Retina (tissue), 1 donor: ENCODE data around the gene SLC25A2.
"Not testable (repeated sequence)": the region's sequence is repeated elsewhere in the genome, so short reads cannot be mapped to it uniquely, and the experiment has no call there.

ENCODE experiments used
- DNase-seq: peaks from one replicate; pipeline ENCODE4 v3.0.0-alpha.2; 2016

Gene SLC25A2

DNA sequence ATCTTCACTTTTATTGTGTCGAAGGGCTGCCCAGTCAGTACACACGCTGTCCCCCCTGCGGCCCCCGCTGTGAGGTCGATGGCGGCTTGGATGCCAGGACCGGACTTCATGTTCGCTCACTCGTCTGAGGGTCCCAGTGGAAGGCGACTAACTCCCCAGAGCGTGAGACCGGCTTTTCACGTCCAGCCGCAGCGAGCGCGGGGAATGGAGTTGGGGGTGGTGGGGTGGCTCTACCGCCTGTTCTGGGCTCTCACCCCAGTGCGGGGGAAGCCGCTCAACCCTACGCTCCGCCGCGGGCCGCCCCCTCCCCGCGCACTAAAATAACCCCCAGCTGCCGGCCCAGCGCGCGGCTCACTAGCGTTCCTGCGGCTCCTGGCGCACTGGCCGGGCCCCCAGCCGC is at the start of gene SLC25A2:
SLC25A2 (minus strand) TSS at position 294 of the 400 bp plus-strand sequence; CDS start at position 110, 184 bp downstream.
- no peak for DNase-seq

GRCh38 chr5:141351591-141351990 is 47.7 kb upstream of the SLC25A2 start:
- no peak for DNase-seq

DNA sequence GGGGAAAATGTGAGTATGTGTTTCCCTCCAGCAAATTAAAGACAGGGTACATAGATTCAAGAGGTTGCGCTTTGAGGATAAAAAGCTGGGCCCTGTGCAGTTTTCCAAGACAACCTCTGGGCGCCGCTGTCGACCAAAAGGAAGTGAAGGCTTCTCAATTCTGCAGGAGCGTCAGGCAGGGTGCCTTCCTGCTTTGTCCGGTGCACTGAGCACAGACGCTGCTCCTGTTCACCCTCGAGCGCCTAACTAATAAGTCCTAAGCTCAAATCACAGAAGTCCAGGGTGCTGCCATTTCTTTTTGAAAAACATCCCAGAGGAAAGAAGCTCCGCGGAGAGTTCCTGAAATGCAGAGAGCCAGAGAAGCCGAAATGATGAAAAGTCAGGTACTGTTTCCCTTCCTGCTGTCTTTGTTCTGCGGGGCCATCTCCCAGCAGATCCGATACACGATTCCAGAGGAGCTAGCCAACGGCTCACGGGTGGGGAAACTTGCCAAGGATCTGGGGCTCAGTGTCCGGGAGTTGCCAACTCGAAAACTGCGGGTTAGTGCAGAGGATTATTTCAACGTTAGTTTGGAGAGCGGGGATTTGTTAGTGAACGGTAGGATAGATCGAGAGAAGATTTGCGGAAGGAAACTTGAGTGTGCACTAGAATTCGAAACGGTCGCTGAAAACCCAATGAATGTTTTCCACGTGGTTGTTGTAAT is 46.2 kb upstream of the SLC25A2 start, which contains the start of gene PCDHGB1:
PCDHGB1 (plus strand) TSS at position 183 of the 703 bp plus-strand sequence; CDS start at position 345, 162 bp downstream.
- no peak for DNase-seq

DNA sequence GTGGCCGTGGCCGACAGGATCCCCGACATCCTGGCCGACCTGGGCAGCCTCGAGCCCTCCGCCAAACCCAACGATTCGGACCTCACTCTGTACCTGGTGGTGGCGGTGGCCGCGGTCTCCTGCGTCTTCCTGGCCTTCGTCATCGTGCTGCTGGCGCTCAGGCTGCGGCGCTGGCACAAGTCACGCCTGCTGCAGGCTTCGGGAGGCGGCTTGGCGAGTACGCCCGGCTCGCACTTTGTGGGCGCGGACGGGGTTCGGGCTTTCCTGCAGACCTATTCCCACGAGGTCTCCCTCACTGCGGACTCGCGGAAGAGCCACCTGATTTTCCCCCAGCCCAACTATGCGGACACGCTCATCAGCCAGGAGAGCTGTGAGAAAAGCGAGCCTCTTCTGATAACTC is 42.2 kb upstream of the SLC25A2 start:
- DNase-seq = not testable (repeated sequence)

- DNase-seq = no peak
Observed at GRCh38 chr5:141345327-141345726, 41.5 kb upstream of the SLC25A2 start.

DNA sequence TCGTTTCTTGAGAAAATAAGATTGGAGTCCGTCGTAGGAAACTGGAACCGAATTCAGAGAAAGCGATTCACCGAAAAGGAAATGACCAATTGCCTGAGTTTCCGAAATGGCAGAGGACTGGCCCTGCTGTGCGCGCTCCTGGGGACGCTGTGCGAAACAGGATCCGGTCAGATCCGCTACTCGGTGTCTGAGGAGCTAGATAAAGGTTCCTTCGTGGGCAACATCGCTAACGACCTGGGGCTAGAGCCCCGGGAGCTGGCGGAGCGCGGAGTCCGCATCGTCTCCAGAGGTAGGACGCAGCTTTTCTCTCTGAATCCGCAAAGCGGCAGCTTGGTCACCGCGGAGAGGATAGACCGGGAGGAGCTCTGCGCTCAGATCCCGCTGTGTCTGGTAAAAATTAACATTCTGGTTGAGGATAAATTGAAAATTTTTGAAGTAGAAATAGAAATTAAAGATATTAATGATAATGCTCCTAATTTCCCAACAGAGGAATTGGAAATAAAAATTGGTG is 40.2 kb upstream of the SLC25A2 start:
- DNase-seq = no peak

- DNase-seq = peak; percentile 37
Observed at GRCh38 chr5:141343242-141343952, 39.5 kb upstream of the SLC25A2 start, which contains the start of gene PCDHGA3. Gene PCDHGA3, plus strand, starts transcription at chr5:141343829. Its CDS starts 205 bp downstream, at chr5:141344034.

- no peak for DNase-seq
Observed at GRCh38 chr5:141342773-141343172, 38.9 kb upstream of the SLC25A2 start.

- not testable (repeated sequence) for DNase-seq
Observed at GRCh38 chr5:141340781-141341354, 37.0 kb upstream of the SLC25A2 start.

- peak; percentile 60 for DNase-seq
Observed at GRCh38 chr5:141338538-141339306, 34.9 kb upstream of the SLC25A2 start, which contains the start of gene PCDHGA2. Gene PCDHGA2, plus strand, starts transcription at chr5:141338760.

DNA sequence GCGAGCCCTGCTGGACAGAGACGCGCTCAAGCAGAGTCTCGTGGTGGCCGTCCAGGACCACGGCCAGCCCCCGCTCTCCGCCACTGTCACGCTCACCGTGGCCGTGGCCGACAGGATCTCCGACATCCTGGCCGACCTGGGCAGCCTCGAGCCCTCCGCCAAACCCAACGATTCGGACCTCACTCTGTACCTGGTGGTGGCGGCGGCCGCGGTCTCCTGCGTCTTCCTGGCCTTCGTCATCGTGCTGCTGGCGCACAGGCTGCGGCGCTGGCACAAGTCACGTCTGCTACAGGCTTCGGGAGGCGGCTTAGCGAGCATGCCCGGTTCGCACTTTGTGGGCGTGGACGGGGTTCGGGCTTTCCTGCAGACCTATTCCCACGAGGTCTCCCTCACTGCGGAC is 28.7 kb upstream of the SLC25A2 start:
- not testable (repeated sequence) for DNase-seq

GRCh38 chr5:141330299-141331080 is 26.6 kb upstream of the SLC25A2 start, which contains the start of gene PCDHGA1:
Gene PCDHGA1, plus strand, starts transcription at chr5:141330514.
- no peak for DNase-seq

GRCh38 chr5:141328231-141328630 is 24.4 kb upstream of the SLC25A2 start:
- DNase-seq = no peak

DNA sequence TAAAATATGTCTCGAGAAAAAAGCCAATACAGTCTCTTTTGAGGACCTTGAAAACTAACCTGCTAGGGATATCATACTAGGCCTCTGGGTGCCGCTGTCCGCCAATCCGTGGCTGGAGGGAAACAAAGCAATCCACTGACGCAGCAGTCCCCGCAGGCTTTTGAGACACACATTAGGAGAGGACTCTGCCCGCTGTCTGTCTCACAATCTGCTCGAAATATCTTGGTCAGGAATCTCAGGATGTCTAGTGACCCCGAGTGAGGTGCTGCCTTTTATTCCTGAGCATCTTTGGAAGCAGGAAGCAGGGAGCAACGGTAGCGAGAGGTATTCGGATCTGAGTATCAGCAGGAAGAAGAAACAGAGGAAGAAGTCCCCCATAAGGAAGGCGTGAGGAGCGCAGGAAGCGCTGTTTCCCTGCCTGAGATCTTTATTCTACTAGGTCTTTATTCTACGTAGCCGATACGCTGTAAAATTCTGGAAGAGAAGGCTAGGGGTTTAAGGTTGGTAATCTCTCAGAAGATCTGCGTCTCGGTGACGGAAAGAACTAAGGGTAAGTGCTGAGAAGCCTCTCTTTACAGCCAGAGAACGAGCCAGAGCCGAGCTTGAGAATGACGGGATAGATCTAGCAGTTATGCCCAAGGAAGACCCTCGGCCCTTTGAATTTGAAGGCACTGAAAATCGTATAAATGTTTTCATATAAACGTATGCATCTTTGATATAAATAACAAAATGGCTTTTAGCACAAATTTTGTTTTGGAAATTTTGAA is 22.4 kb upstream of the SLC25A2 start:
- peak; percentile 44 for DNase-seq

GRCh38 chr5:141322261-141322660 is 18.4 kb upstream of the SLC25A2 start:
- DNase-seq = no peak

GRCh38 chr5:141320225-141321169 is 16.6 kb upstream of the SLC25A2 start, which contains the start of gene TAF7:
Gene TAF7, minus strand, starts transcription at chr5:141320784. Its CDS starts 740 bp downstream, at chr5:141320044.
- peak; percentile 98 for DNase-seq

DNA sequence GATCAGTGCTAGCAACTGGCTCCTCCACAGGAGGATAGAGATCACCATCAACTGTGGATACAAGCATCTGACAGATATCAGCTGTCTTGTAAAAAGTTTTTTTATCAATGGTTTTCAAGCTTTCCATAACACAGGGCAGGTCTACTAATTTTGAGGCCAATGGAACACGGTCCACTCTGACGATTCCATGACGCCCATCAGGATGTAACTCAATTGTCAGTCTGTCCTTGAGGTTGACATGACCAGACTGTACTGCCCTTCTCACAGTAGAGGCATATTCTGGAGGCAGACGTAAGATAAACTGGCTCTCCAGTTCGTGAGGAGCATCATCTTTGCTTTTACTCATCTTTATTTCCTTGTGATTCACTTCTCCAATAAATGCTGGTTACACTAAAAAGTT is 15.8 kb upstream of the SLC25A2 start:
- DNase-seq = no peak

GRCh38 chr5:141319202-141319601 is 15.4 kb upstream of the SLC25A2 start:
- no peak for DNase-seq

GRCh38 chr5:141316963-141317362 is 13.1 kb upstream of the SLC25A2 start:
- not testable (repeated sequence) for DNase-seq
